Heart left ventricle (tissue), 16 donors: Measurements from ENCODE around the gene MEIS2. TPM values are rescaled to one million over a fixed set of nuclear protein-coding genes. Genes with fewer than 3 reads are reported as not detected.

Experiments used
- ATAC-seq, 4 donors: fragments of 200-7000 bp; cut with Tn5 transposase; one replicate each; pipeline ENCODE4 v1.9.1; 2020 to 2022; ENCODE audit warnings: moderate library complexity in 4 of 4, mild to moderate bottlenecking in 3 of 4, moderate number of reproducible peaks in 1 of 4
- DNase-seq, 5 donors: peaks; one replicate each; pipeline ENCODE4 v3.0.0-alpha.2; 2020
- H3K27ac ChIP-seq, 12 donors: fragments of 200-600 bp; sonication (generic) in 4 of 12; one replicate each; pipeline versions ENCODE4 v1.5.0 to v1.8.0; 2016 to 2022; ENCODE audit warnings: mild to moderate bottlenecking in 2 of 12
- H3K27me3 ChIP-seq, 9 donors: fragments of 200-600 bp; sonication (generic) in 2 of 9; one replicate each; pipeline versions ENCODE4 v1.5.1 to v1.8.0; 2016 to 2022; ENCODE audit warnings: mild to moderate bottlenecking in 3 of 9
- H3K36me3 ChIP-seq, 9 donors: fragments of 200-600 bp; sonication (generic) in 2 of 9; one replicate each; pipeline versions ENCODE4 v1.5.0 to v1.8.0; 2018 to 2022; ENCODE audit warnings: mild to moderate bottlenecking in 2 of 9
- H3K4me1 ChIP-seq, 12 donors: fragments of 200-600 bp; sonication (generic) in 4 of 12; one replicate each; pipeline versions ENCODE4 v1.5.0 to v1.8.0; 2016 to 2022; ENCODE audit warnings: mild to moderate bottlenecking in 3 of 12
- H3K4me3 ChIP-seq, 12 donors: fragments of 200-600 bp; sonication (generic) in 4 of 12; one replicate each; pipeline versions ENCODE4 v1.5.0 to v1.8.0; 2017 to 2022; ENCODE audit warnings: mild to moderate bottlenecking in 9 of 12, moderate library complexity in 4 of 12
- H3K9me3 ChIP-seq, 12 donors: fragments of 200-600 bp; sonication (generic) in 4 of 12; one replicate each; pipeline versions ENCODE4 v1.5.0 to v1.8.0; 2016 to 2022; ENCODE audit warnings: mild to moderate bottlenecking in 1 of 12
- CTCF ChIP-seq, 12 donors: fragments of 200-600 bp; sonication (generic) in 4 of 12; IDR thresholded peaks; one replicate each; pipeline versions ENCODE4 v1.5.0 to v1.8.0; 2018 to 2022; ENCODE audit warnings: antibody characterized with exemption in 12 of 12, mild to moderate bottlenecking in 5 of 12
- POLR2A ChIP-seq, 2 donors: fragments of 450-650 bp; IDR thresholded peaks; one replicate each; pipeline ENCODE4 v1.6.1; 2017; ENCODE audit warnings: antibody characterized with exemption in 2 of 2, mild to moderate bottlenecking in 2 of 2, moderate library complexity in 2 of 2
- WGBS, 4 donors: extraction: QIAGEN DNeasy Blood & Tissue Kit in 2 of 4; methylation state at CpG; one replicate each; pipeline versions ENCODE4 v1.1.5 to v1.1.7; 2013 to 2018; 5-methylcytosine and 5-hydroxymethylcytosine counted together
- intact Hi-C, 10 donors: fragments of 100-400 bp; cut with DNase I; formaldehyde crosslinking; loops; one replicate each; pipeline versions ENCODE4 v1.11.1 to v1.14.2; 2022
- polyA plus RNA-seq, 2 donors: library from polyadenylated mRNA; stranded (reverse); fragments of 200-250 nt; gene quantifications; one replicate each; pipeline ENCODE4 v1.2.3, GENCODE V29; 2013
- total RNA-seq, 9 donors: library from RNA; depleted of rRNA in 2 of 9; stranded (reverse); fragments of >200 nt in 2 of 9; fragmentation: NEBNext Ultra II Directional in 3 of 9; extraction: Animal tissue kit (Norgen Biotek cat#: 25700) in 3 of 9; gene quantifications; one replicate each; pipeline versions ENCODE4 v1.1.0 to v1.2.4, GENCODE V29; 2016 to 2023
- donor health status: ischemic (EF 13 %, LVEDD 7.1; RV severe dilation, severe dysfunction).
- donor health status: healthy with polysubstance abuse.
- donor health status: DM: no; HTN: yes; CAD: no.
- donor health status: DM: no; HTN: no; CAD: no.
- donor health status: ischemic (EF 25% LVEDD 6.9; RV normal size, moderate dysfunction).
- donor health status: ischemic (EF 25% LVEDD 5.7; RV mildly dilated, moderate dysfunction).
- donor health status: healthy.
- donor health status: DM: yes; HTN: yes; CAD: no.
- donor health status: ischemic (EF 35%, LVEDD 5.7; RV mildly dilated, moderate dysfunction).
- donor health status: nonischemic (EF 11% LVEDD 7.7; RV severe dilation, severe dysfunction).
- donor health status: DM: yes; HTN: yes; CAD: no.
- donor health status: PGD.
- donor health status: ischemic (EF 29% LVEDD 5.4; RV normal size, mild dysfunction).
- donor health status: nonischemic (EF 23%, LVEDD 6.1; RV moderate dilation, normal function).

The MEIS2 gene
- total and polyA plus RNA-seq, 11 donors: 13.2 to 89.7 (median 49.7) TPM

GRCh38 chr15:37002041-37002672, 98.2 kb downstream of the MEIS2 start:
- TF ChIP-seq CTCF (IDR thresholded peaks at IDR 0.05): no peak
- TF ChIP-seq POLR2A (IDR thresholded peaks at IDR 0.05): no peak
- Histone ChIP-seq H3K27me3 (no peaks in the 10 kb centered on the region), H3K36me3 (peaks cover 0 to 15% (median 4%) of the 10 kb centered on the region in 9 donors), H3K9me3 (peaks cover 0 to 5% (median 0%) of the 10 kb centered on the region in 12 donors), H3K4me3 (no peak overlapping the region), H3K27ac (no peak overlapping the region), H3K4me1 (peaks cover 0 to 28% (median 3%) of the 10 kb centered on the region in 12 donors)
- ATAC-seq (no peak), DNase-seq (no peak)
- WGBS, 4 donors: 72 to 81% (median 77%) methylated on average over 4 of the region's 4 CpGs
- intact Hi-C loops: loop anchor here in 2 of 10 donors (5.0 to 10.0 kb wide), 2 partner anchors 85 to 107 kb away; no protein-coding TSS in a partner anchor

GRCh38 chr15:37001417-37001816, 98.9 kb downstream of the MEIS2 start:
- H3K4me1 ChIP-seq: peaks cover 0 to 35% (median 8%) of the 10 kb centered on the region in 12 donors
- no peak for TF ChIP-seq CTCF (IDR thresholded peaks at IDR 0.05)
- TF ChIP-seq POLR2A (IDR thresholded peaks at IDR 0.05): no peak
- H3K27ac ChIP-seq: peak overlapping the region in 1 of 12 donors; percentile 53
- no peaks in the 10 kb centered on the region for H3K27me3 ChIP-seq
- H3K9me3 ChIP-seq: peaks cover 0 to 5% (median 0%) of the 10 kb centered on the region in 12 donors
- no peak for DNase-seq
- no peak for ATAC-seq
- intact Hi-C loops: loop anchor here in 2 of 10 donors (5.0 to 10.0 kb wide), 2 partner anchors 86 to 107 kb away; no protein-coding TSS in a partner anchor
- H3K4me3 ChIP-seq: no peak overlapping the region
- peaks cover 0 to 15% (median 4%) of the 10 kb centered on the region in 9 donors for H3K36me3 ChIP-seq

- Histone ChIP-seq H3K4me1 (peaks cover 0 to 37% (median 11%) of the 10 kb centered on the region in 12 donors), H3K36me3 (peaks cover 0 to 8% (median 0%) of the 10 kb centered on the region in 9 donors), H3K27ac (peak overlapping the region in 4 of 12 donors; percentile 23 to 53 (median 38)), H3K9me3 (peaks cover 0 to 5% (median 0%) of the 10 kb centered on the region in 12 donors), H3K27me3 (no peaks in the 10 kb centered on the region), H3K4me3 (no peak overlapping the region)
- WGBS, 4 donors: 49 to 66% (median 53%) methylated on average over 1 of the region's 1 CpG
- no peak for DNase-seq
- TF ChIP-seq CTCF (IDR thresholded peaks at IDR 0.05) (no peak), POLR2A (IDR thresholded peaks at IDR 0.05) (no peak)
- ATAC-seq: peak in 2 of 4 donors; percentile 41 to 55
- intact Hi-C loops: loop anchor here in 5 of 10 donors (5.0 to 10.0 kb wide), 4 partner anchors 88 to 105 kb away; no protein-coding TSS in a partner anchor
Observed at GRCh38 chr15:36999778-37000177, 100.6 kb downstream of the MEIS2 start.

- 44 to 54% (median 49%) methylated on average over 4 of the region's 4 CpGs for WGBS, 4 donors
- Histone ChIP-seq H3K36me3 (no peaks in the 10 kb centered on the region), H3K4me3 (no peak overlapping the region), H3K27me3 (no peaks in the 10 kb centered on the region), H3K9me3 (no peaks in the 10 kb centered on the region), H3K27ac (peak overlapping the region; percentile 36 to 69 (median 60)), H3K4me1 (peaks cover 0 to 44% (median 11%) of the 10 kb centered on the region in 12 donors)
- ATAC-seq: peak in 3 of 4 donors; percentile 38 to 50 (median 45)
- intact Hi-C loops: loop anchor here in 4 of 10 donors (5.0 to 10.0 kb wide), 2 partner anchors 98 to 101 kb away; no protein-coding TSS in a partner anchor
- TF ChIP-seq CTCF (IDR thresholded peaks at IDR 0.05) (peak in 1 of 12 donors; percentile 0), POLR2A (IDR thresholded peaks at IDR 0.05) (no peak)
- no peak for DNase-seq
Observed at GRCh38 chr15:36996538-36997181, 103.7 kb downstream of the MEIS2 start.
